ENCODE results near the gene GPR37L1. TPM values are rescaled to one million over a fixed set of nuclear protein-coding genes. Genes with fewer than 3 reads are reported as not detected.
A peak's percentile ranks its signal among the peaks of the same experiment; 100 is the strongest.
"Not testable (repeated sequence)": the region's sequence is repeated elsewhere in the genome, so short reads cannot be mapped to it uniquely, and the experiment has no call there.

GPR37L1 gene
- total RNA-seq, 6 experiments from 2014 or later, result 0.12 to 0.49 (median 0.12) TPM; not detected in 2

GRCh38 chr1:202107321-202107761 lies 15.4 kb upstream of the GPR37L1 start:
- WGBS (ENCODE audit: insufficient coverage, low coverage, low lambda C conversion rate, missing lambda C conversion rate), result no CpG with 5 or more reads among the region's 5 CpGs
- no peaks in the 10 kb centered on the region for H3K36me3 ChIP-seq
- peaks cover 0 to 30% (median 12%) of the 10 kb centered on the region in 4 donors for H3K4me1 ChIP-seq
- no peak for TF ChIP-seq CTCF (IDR thresholded peaks at IDR 0.05)
- no peak for TF ChIP-seq POLR2A (IDR thresholded peaks at IDR 0.05)
- H3K4me3 ChIP-seq, result no peak overlapping the region
- intact Hi-C loops (cut with DNase I), result loop anchor here in 1 of 2 donors (5.0 kb wide), 1 partner anchor 90 kb away; no protein-coding TSS in a partner anchor
- ATAC-seq (peak; percentile 76 to 87 (median 84)), DNase-seq (peak; percentile 87 to 92 (median 92))
- H3K27ac ChIP-seq, result peak overlapping the region; percentile 75 to 88 (median 83)
- no peaks in the 10 kb centered on the region for H3K27me3 ChIP-seq
- H3K9me3 ChIP-seq, result no peaks in the 10 kb centered on the region

- TF ChIP-seq CTCF (IDR thresholded peaks at IDR 0.05), result no peak
- no peak for TF ChIP-seq POLR2A (IDR thresholded peaks at IDR 0.05)
- peak; percentile 85 to 93 (median 92) for DNase-seq
- H3K27ac ChIP-seq, result peak overlapping the region; percentile 75 to 88 (median 83)
- H3K36me3 ChIP-seq, result no peaks in the 10 kb centered on the region
- ATAC-seq, result peak; percentile 67 to 74 (median 71)
- WGBS (ENCODE audit: insufficient coverage, low coverage, low lambda C conversion rate, missing lambda C conversion rate), result 17% methylated on average over 9 of the region's 13 CpGs
- intact Hi-C loops (cut with DNase I), result loop anchor here in 1 of 2 donors (5.0 kb wide), 1 partner anchor 91 kb away; no protein-coding TSS in a partner anchor
- H3K4me1 ChIP-seq, result peaks cover 0 to 37% (median 14%) of the 10 kb centered on the region in 4 donors
- no peak overlapping the region for H3K4me3 ChIP-seq
- H3K9me3 ChIP-seq, result no peaks in the 10 kb centered on the region
- H3K27me3 ChIP-seq, result no peaks in the 10 kb centered on the region
These were observed 14.7 kb upstream of the GPR37L1 start for GRCh38 chr1:202107801-202108731.

- WGBS (ENCODE audit: insufficient coverage, low coverage, low lambda C conversion rate, missing lambda C conversion rate), result no CpG with 5 or more reads among the region's 3 CpGs
- no peak for TF ChIP-seq CTCF (IDR thresholded peaks at IDR 0.05)
- no peak for TF ChIP-seq POLR2A (IDR thresholded peaks at IDR 0.05)
- Histone ChIP-seq H3K4me3 (no peak overlapping the region), H3K27me3 (no peaks in the 10 kb centered on the region), H3K9me3 (no peaks in the 10 kb centered on the region), H3K27ac (no peak overlapping the region), H3K36me3 (no peaks in the 10 kb centered on the region), H3K4me1 (peaks cover 0 to 44% (median 20%) of the 10 kb centered on the region in 4 donors)
- DNase-seq (no peak), ATAC-seq (no peak)
- intact Hi-C loops (cut with DNase I), result no loop called here
These were observed 11.7 kb upstream of the GPR37L1 start for GRCh38 chr1:202110977-202111376.

GRCh38 chr1:202111589-202111988 lies 11.1 kb upstream of the GPR37L1 start:
- DNase-seq; H3K36me3 ChIP-seq; ATAC-seq; H3K27ac ChIP-seq; intact Hi-C loops (cut with DNase I); H3K27me3 ChIP-seq; H3K9me3 ChIP-seq; H3K4me3 ChIP-seq: not testable (repeated sequence)
- peaks cover 0 to 43% (median 20%) of the 10 kb centered on the region in 4 donors for H3K4me1 ChIP-seq
- 92% methylated on average over 6 of the region's 7 CpGs for WGBS (ENCODE audit: insufficient coverage, low coverage, low lambda C conversion rate, missing lambda C conversion rate)

Data from right lobe of liver (tissue), 6 donors.